PC-9 (cell line): ENCODE measurements around the gene IKZF1.

Source experiments
- CTCF ChIP-seq: fragments of 200-600 bp; sonication (generic); conservative IDR thresholded peaks from 2 replicates; pipeline ENCODE4 v1.6.1; 2017; ENCODE audit warnings: mixed run types, antibody characterized with exemption, mild to moderate bottlenecking, moderate library complexity
- EZH2 ChIP-seq: fragments of 200-600 bp; sonication (generic); IDR thresholded peaks from 2 replicates; pipeline ENCODE4 v1.8.0; 2017; ENCODE audit warnings: antibody characterized with exemption, low read depth

GRCh38 chr7:50359995-50360925 lies 55.7 kb downstream of the IKZF1 start:
- no peak for TF ChIP-seq CTCF
- TF ChIP-seq EZH2: no peak
